MM.1S (cell line): ENCODE results near the gene FATE1.

Source experiments
- CTCF ChIP-seq: fragments of 300-600 bp; sonication (generic); IDR thresholded peaks from 2 replicates; pipeline ENCODE4 v1.5.1; 2016; ENCODE audit warnings: antibody characterized with exemption, low read length, mixed read lengths
- EZH2phosphoT487 ChIP-seq: fragments of 300-600 bp; sonication (generic); IDR thresholded peaks from 2 replicates; pipeline ENCODE4 v1.6.1; 2018; ENCODE audit warnings: antibody characterized with exemption, low read length

GRCh38 chrX:151699746-151700145 lies 16.1 kb upstream of the FATE1 start:
- TF ChIP-seq EZH2phosphoT487 (no peak), CTCF (no peak)
